ACHN (cell line): Measurements from ENCODE around the gene ATXN1L.
"Not testable (repeated sequence)": the region's sequence is repeated elsewhere in the genome, so short reads cannot be mapped to it uniquely, and the experiment has no call there.

ENCODE experiments used
- DNase-seq: peaks from one replicate; pipeline ENCODE4 v3.0.0-alpha.2; 2015
- in situ Hi-C: cut with HindIII; loops from 2 replicates; pipeline ENCODE4 v1.10.0; 2017; ENCODE audit warnings: low sequenced_read_pairs, low pct_ligation_motif_present, low pct_unique_long_range_greater_than_20kb

Gene ATXN1L

GRCh38 chr16:71845639-71846430 lies at the start of gene ATXN1L:
ATXN1L (plus strand) TSS chr16:71845976; CDS start chr16:71849741, 3,765 bp downstream.
- peak; percentile 97 for DNase-seq
- in situ Hi-C loops, result no loop called here

GRCh38 chr16:71796501-71797097 lies 49.2 kb upstream of the ATXN1L start:
- in situ Hi-C loops, result no loop called here
- no peak for DNase-seq

GRCh38 chr16:71803305-71803690 lies 42.5 kb upstream of the ATXN1L start:
- DNase-seq, result no peak
- in situ Hi-C loops, result no loop called here

GRCh38 chr16:71807905-71808592 lies 37.7 kb upstream of the ATXN1L start:
- in situ Hi-C loops, result no loop called here
- peak; percentile 56 for DNase-seq

- in situ Hi-C loops, result no loop called here
- DNase-seq, result peak; percentile 99
Measured at GRCh38 chr16:71808593-71809459, 37.0 kb upstream of the ATXN1L start, which contains the start of gene AP1G1. AP1G1 (minus strand) TSS chr16:71808834; CDS start chr16:71789479, 19,355 bp downstream.

- in situ Hi-C loops, DNase-seq: not testable (repeated sequence)
Measured at GRCh38 chr16:71810155-71810530, 35.6 kb upstream of the ATXN1L start.

GRCh38 chr16:71811261-71811803 lies 34.4 kb upstream of the ATXN1L start:
- in situ Hi-C loops, result no loop called here
- no peak for DNase-seq

- DNase-seq, in situ Hi-C loops: not testable (repeated sequence)
Measured at GRCh38 chr16:71817155-71817500, 28.6 kb upstream of the ATXN1L start.

GRCh38 chr16:71826533-71827017 lies 19.2 kb upstream of the ATXN1L start:
- in situ Hi-C loops, result no loop called here
- DNase-seq, result no peak

GRCh38 chr16:71830359-71830758 lies 15.4 kb upstream of the ATXN1L start:
- no peak for DNase-seq
- in situ Hi-C loops, result no loop called here

GRCh38 chr16:71831698-71832097 lies 14.1 kb upstream of the ATXN1L start:
- DNase-seq, in situ Hi-C loops: not testable (repeated sequence)

- DNase-seq, in situ Hi-C loops: not testable (repeated sequence)
Measured at GRCh38 chr16:71832112-71832511, 13.7 kb upstream of the ATXN1L start.

- in situ Hi-C loops, result no loop called here
- DNase-seq, result no peak
Measured at GRCh38 chr16:71834291-71834690, 11.5 kb upstream of the ATXN1L start.

- no peak for DNase-seq
Measured at GRCh38 chr16:71837150-71837549, 8.6 kb upstream of the ATXN1L start.

GRCh38 chr16:71840052-71840451 lies 5.7 kb upstream of the ATXN1L start:
- in situ Hi-C loops, result no loop called here
- no peak for DNase-seq

More at GRCh38 chr16:71837150-71837549, 8.6 kb upstream of the ATXN1L start:
- in situ Hi-C loops, result no loop called here

- DNase-seq, result no peak
- in situ Hi-C loops, result no loop called here
Measured at GRCh38 chr16:71843572-71843971, 2.2 kb upstream of the ATXN1L start.

- peak; percentile 37 for DNase-seq
- in situ Hi-C loops, result no loop called here
Measured at GRCh38 chr16:71846431-71846830, 655 bp downstream of the ATXN1L start.

GRCh38 chr16:71847096-71847495 lies 1.3 kb downstream of the ATXN1L start:
- in situ Hi-C loops, result no loop called here
- DNase-seq, result no peak
